Activated naive CD4-positive, alpha-beta T cell (primary cell): ENCODE measurements around the gene IFIT1.
"Not testable (repeated sequence)": the region's sequence is repeated elsewhere in the genome, so short reads cannot be mapped to it uniquely, and the experiment has no call there.

ENCODE experiments used
- DNase-seq, 4 experiments: peaks; one replicate each; lab custom pipeline; 2025; lab: John Stamatoyannopoulos, UW

The IFIT1 gene

GRCh38 chr10:89391907-89392756 lies at the start of gene IFIT1:
Gene IFIT1, plus strand, starts transcription at chr10:89392623. Its CDS starts 90 bp downstream, at chr10:89392713.
- peak in 2 of 4 experiments; percentile 15 to 27 for DNase-seq

- DNase-seq = no peak
Measured at GRCh38 chr10:89343089-89343767, 49.2 kb upstream of the IFIT1 start.

- no peak for DNase-seq
Measured at GRCh38 chr10:89344156-89344555, 48.3 kb upstream of the IFIT1 start.

- DNase-seq = no peak
Measured at GRCh38 chr10:89345367-89346000, 46.9 kb upstream of the IFIT1 start.

- no peak for DNase-seq
Measured at GRCh38 chr10:89346405-89347254, 45.8 kb upstream of the IFIT1 start.

GRCh38 chr10:89347701-89348457 lies 44.5 kb upstream of the IFIT1 start:
- DNase-seq = no peak

- DNase-seq = no peak
Measured at GRCh38 chr10:89348481-89348880, 43.9 kb upstream of the IFIT1 start.

GRCh38 chr10:89348975-89349374 lies 43.4 kb upstream of the IFIT1 start:
- no peak for DNase-seq

- not testable (repeated sequence) for DNase-seq
Measured at GRCh38 chr10:89350631-89351315, 41.6 kb upstream of the IFIT1 start.

- no peak for DNase-seq
Measured at GRCh38 chr10:89351412-89351779, 41.0 kb upstream of the IFIT1 start.

- no peak for DNase-seq
Measured at GRCh38 chr10:89351780-89352597, 40.4 kb upstream of the IFIT1 start.

- DNase-seq = no peak
Measured at GRCh38 chr10:89352802-89353201, 39.6 kb upstream of the IFIT1 start.

- no peak for DNase-seq
Measured at GRCh38 chr10:89355394-89355931, 37.0 kb upstream of the IFIT1 start.

- no peak for DNase-seq
Measured at GRCh38 chr10:89357096-89357495, 35.3 kb upstream of the IFIT1 start.

GRCh38 chr10:89357975-89358374 lies 34.4 kb upstream of the IFIT1 start:
- no peak for DNase-seq

- no peak for DNase-seq
Measured at GRCh38 chr10:89360157-89360556, 32.3 kb upstream of the IFIT1 start.

GRCh38 chr10:89362929-89363328 lies 29.5 kb upstream of the IFIT1 start:
- DNase-seq = no peak

- DNase-seq = no peak
Measured at GRCh38 chr10:89363729-89364442, 28.5 kb upstream of the IFIT1 start.

GRCh38 chr10:89364531-89364930 lies 27.9 kb upstream of the IFIT1 start:
- DNase-seq = no peak
